GM19043 (cell line): Measurements from ENCODE around the gene DNAJC24.

Experiments used
- ATAC-seq: cut with Tn5 transposase; IDR thresholded peaks from one replicate; pipeline ENCODE4 v1.9.1; 2021; ENCODE audit warnings: low read depth; ENCODE audit not compliant: unreplicated experiment

DNAJC24 gene

DNA sequence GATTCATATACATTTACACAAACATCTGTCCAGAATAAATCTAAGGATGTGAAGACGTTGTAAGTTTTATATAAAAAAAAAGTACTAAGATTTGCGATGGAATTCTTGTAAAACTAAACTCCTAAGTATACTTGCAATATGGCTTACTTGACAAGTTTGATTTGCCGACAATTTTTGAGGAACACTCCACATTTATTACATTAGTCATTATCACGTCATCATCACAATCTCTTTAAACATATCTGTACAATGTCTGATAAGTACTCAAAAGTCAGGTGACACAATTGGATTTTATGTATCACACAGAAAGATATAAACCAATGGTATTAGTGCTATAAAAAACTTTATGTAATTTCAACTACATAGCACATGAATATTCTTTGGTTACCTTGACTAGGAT is 109.4 kb downstream of the DNAJC24 start:
- ATAC-seq: no peak

- ATAC-seq: no peak
Observed at GRCh38 chr11:31480930-31481329, 111.3 kb downstream of the DNAJC24 start.
